CD8-positive, alpha-beta memory T cell (primary cell): Measurements from ENCODE around the gene KAT6B. TPM values are rescaled to one million over a fixed set of nuclear protein-coding genes. Genes with fewer than 3 reads are reported as not detected.
"Not testable (repeated sequence)": the region's sequence is repeated elsewhere in the genome, so short reads cannot be mapped to it uniquely, and the experiment has no call there.

ENCODE experiments used
- CTCF ChIA-PET: fragments of 350-600 bp; sonication (Branson Sonifier 250); formaldehyde crosslinking; loops from one replicate; lab custom pipeline; 2021; ENCODE audit warnings: antibody characterized with exemption; lab: Charles Lee
- POLR2A ChIA-PET: fragments of 350-600 bp; sonication (Branson Sonifier 250); formaldehyde crosslinking; loops from one replicate; lab custom pipeline; 2021; ENCODE audit warnings: antibody characterized with exemption; lab: Charles Lee
- DNase-seq, 5 donors: peaks; one replicate each; pipeline versions ENCODE4 v3.0.0 to v3.0.0-alpha.2; 2020 to 2022; ENCODE audit warnings: mixed read lengths in 1 of 5
- H3K27ac ChIP-seq: one replicate; pipeline ENCODE4 v1.7.0; 2013; ENCODE audit warnings: low read depth, mild to moderate bottlenecking, low read length, moderate library complexity
- H3K27me3 ChIP-seq: 2 replicates; pipeline ENCODE4 v1.7.0; 2013; ENCODE audit warnings: low read length, mild to moderate bottlenecking; ENCODE audit not compliant: insufficient read depth, poor library complexity, severe bottlenecking
- H3K36me3 ChIP-seq: 2 replicates; pipeline ENCODE4 v1.7.0; 2013; ENCODE audit warnings: mild to moderate bottlenecking, low read length, moderate library complexity; ENCODE audit not compliant: insufficient read depth
- H3K4me1 ChIP-seq: 2 replicates; pipeline ENCODE4 v1.7.0; 2013; ENCODE audit warnings: mild to moderate bottlenecking, low read length, moderate library complexity; ENCODE audit not compliant: insufficient read depth
- H3K4me3 ChIP-seq: 2 replicates; pipeline ENCODE4 v1.7.0; 2013; ENCODE audit warnings: mild to moderate bottlenecking, low read length
- H3K9me3 ChIP-seq: 2 replicates; pipeline ENCODE4 v1.7.0; 2013; ENCODE audit warnings: mild to moderate bottlenecking, low read length
- H3K27ac Mint-ChIP-seq, 8 donors: one replicate each; pipeline ENCODE4 v1.8.0; 2020 to 2021; ENCODE audit warnings: mixed read lengths in 8 of 8, mild to moderate bottlenecking in 6 of 8, inconsistent platforms in 3 of 8, moderate library complexity in 3 of 8
- H3K27me3 Mint-ChIP-seq, 2 donors: one replicate each; pipeline ENCODE4 v1.8.0; 2020 to 2021; ENCODE audit warnings: mixed read lengths in 2 of 2, mild to moderate bottlenecking in 1 of 2, moderate library complexity in 1 of 2
- H3K36me3 Mint-ChIP-seq, 3 donors: one replicate each; pipeline ENCODE4 v1.8.0; 2020 to 2021; ENCODE audit warnings: mixed read lengths in 3 of 3, inconsistent platforms in 1 of 3, mild to moderate bottlenecking in 1 of 3
- H3K4me1 Mint-ChIP-seq, 3 donors: one replicate each; pipeline ENCODE4 v1.8.0; 2020 to 2021; ENCODE audit warnings: mixed read lengths in 3 of 3, inconsistent platforms in 1 of 3, mild to moderate bottlenecking in 1 of 3
- H3K4me3 Mint-ChIP-seq, 7 donors: one replicate each; pipeline ENCODE4 v1.8.0; 2020 to 2021; ENCODE audit warnings: mixed read lengths in 7 of 7, mild to moderate bottlenecking in 6 of 7, moderate library complexity in 4 of 7, inconsistent platforms in 2 of 7
- H3K9me3 Mint-ChIP-seq, 5 donors: one replicate each; pipeline ENCODE4 v1.8.0; 2020 to 2022; ENCODE audit warnings: mixed read lengths in 5 of 5, mild to moderate bottlenecking in 3 of 5, moderate library complexity in 2 of 5, inconsistent platforms in 1 of 5
- polyA plus RNA-seq: library from polyadenylated mRNA; unstranded; fragments of 300-500 nt; fragmentation: Illumina TruSeq; gene quantifications from one replicate; pipeline ENCODE4 v1.2.3, GENCODE V29; 2021
- total RNA-seq, 2 experiments: library from RNA; stranded (reverse); gene quantifications; one replicate each; pipeline ENCODE4 v1.2.3, GENCODE V29; 2021

KAT6B gene
- total and polyA plus RNA-seq, 3 experiments from 2014 or later = 21.8 to 32.8 (median 23.6) TPM

DNA sequence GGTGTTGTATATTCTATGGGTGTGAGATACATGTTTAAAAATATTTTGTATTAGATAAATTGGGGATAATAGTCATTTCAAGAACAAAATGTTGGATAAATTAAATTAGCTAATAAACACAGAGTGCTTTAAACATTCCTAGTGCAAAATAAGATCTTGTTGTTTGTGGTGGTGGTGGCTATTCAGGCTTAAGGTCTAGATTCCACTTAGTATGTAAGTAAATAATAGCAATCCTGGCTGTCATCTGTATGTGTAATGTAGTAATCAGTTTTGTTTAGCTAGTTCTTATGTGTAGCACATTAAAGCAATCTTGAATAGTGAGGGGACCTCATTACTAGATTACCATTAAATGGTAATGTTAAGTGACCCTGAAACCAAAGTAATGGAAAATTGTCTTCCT lies 48.7 kb downstream of the KAT6B start:
- H3K36me3 ChIP-seq = no peaks in the 10 kb centered on the region
- DNase-seq = no peak
- no peaks in the 10 kb centered on the region for H3K9me3 Mint-ChIP-seq
- H3K27me3 Mint-ChIP-seq = no peaks in the 10 kb centered on the region
- H3K9me3 ChIP-seq = no peaks in the 10 kb centered on the region
- CTCF ChIA-PET = interaction anchor here (1.1 kb wide), 1 partner anchor 18 kb away, joined by 4 read pairs; no protein-coding TSS in a partner anchor
- H3K4me1 Mint-ChIP-seq = peaks cover 42 to 76% (median 53%) of the 10 kb centered on the region in 3 donors
- POLR2A ChIA-PET = interaction anchor here (0.5 kb wide), 1 partner anchor 181 kb away, joined by 3 read pairs; no protein-coding TSS in a partner anchor
- no peaks in the 10 kb centered on the region for H3K4me1 ChIP-seq
- H3K27ac ChIP-seq = no peak overlapping the region
- H3K36me3 Mint-ChIP-seq = peaks cover 0 to 5% (median 2%) of the 10 kb centered on the region in 3 donors
- no peak overlapping the region for H3K4me3 ChIP-seq
- no peak overlapping the region for H3K27ac Mint-ChIP-seq
- H3K4me3 Mint-ChIP-seq = no peak overlapping the region
- H3K27me3 ChIP-seq = no peaks in the 10 kb centered on the region

DNA sequence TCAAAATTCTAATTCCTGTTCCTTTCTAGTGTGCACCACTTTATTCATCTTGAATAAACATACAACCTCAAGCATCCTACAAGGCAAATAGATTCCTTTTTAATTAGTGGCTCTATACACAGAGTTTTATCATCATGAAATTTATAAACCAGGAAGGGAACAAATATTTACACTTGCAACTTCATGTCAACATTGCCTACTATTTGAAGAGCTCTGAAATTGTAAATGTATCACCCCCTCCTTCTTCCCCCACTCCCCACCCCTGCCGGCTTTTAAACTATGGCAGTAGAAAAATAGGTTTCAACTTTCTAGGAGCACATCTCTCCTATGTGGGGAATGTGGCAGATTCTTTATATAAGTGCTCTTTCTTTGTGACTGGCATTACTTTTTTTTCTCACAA lies 49.6 kb downstream of the KAT6B start:
- H3K27me3 ChIP-seq = no peaks in the 10 kb centered on the region
- peak overlapping the region in 3 of 8 donors; percentile 5 to 47 (median 13) for H3K27ac Mint-ChIP-seq
- no peaks in the 10 kb centered on the region for H3K9me3 ChIP-seq
- no peak for DNase-seq
- H3K4me3 ChIP-seq = no peak overlapping the region
- H3K4me1 Mint-ChIP-seq = peaks cover 43 to 84% (median 58%) of the 10 kb centered on the region in 3 donors
- no peaks in the 10 kb centered on the region for H3K27me3 Mint-ChIP-seq
- no peaks in the 10 kb centered on the region for H3K4me1 ChIP-seq
- no peak overlapping the region for H3K27ac ChIP-seq
- no peaks in the 10 kb centered on the region for H3K36me3 ChIP-seq
- H3K9me3 Mint-ChIP-seq = no peaks in the 10 kb centered on the region
- H3K4me3 Mint-ChIP-seq = no peak overlapping the region
- peaks cover 0 to 5% (median 4%) of the 10 kb centered on the region in 3 donors for H3K36me3 Mint-ChIP-seq
- ChIA-PET POLR2A (interaction anchor here (0.8 kb wide), 1 partner anchor 50 kb away, joined by 3 read pairs; the partner anchor contains the start of gene KAT6B), CTCF (no interaction called here)

DNA sequence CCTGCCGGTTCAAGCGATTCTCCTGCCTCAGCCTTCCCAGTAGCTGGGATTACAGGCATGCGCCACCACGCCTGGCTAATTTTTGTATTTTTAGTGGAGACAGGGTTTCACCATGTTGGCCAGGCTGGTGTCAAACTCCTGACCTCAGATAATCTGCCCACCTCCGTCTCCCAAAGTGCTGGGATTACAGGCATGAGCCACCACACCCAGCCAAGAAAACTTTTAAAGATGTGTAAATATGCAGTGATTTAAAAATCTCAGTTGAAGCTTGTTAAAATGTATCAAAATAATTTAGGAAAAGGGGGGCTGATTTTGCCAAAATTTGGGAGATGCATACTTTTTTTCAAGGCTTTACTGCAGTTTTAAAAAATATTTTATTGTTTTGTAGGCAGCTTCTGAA lies 50.7 kb downstream of the KAT6B start:
- H3K4me3 ChIP-seq, H3K36me3 Mint-ChIP-seq, H3K27me3 Mint-ChIP-seq, H3K36me3 ChIP-seq, H3K27ac ChIP-seq, H3K9me3 Mint-ChIP-seq, H3K4me3 Mint-ChIP-seq, H3K27me3 ChIP-seq, DNase-seq, H3K4me1 ChIP-seq, POLR2A ChIA-PET, H3K9me3 ChIP-seq, H3K27ac Mint-ChIP-seq: not testable (repeated sequence)
- H3K4me1 Mint-ChIP-seq = peaks cover 38 to 84% (median 58%) of the 10 kb centered on the region in 3 donors
- CTCF ChIA-PET = interaction anchor here (0.7 to 1.2 kb wide), 2 partner anchors 17 to 47 kb away, joined by 3 to 4 read pairs; no protein-coding TSS in a partner anchor

DNA sequence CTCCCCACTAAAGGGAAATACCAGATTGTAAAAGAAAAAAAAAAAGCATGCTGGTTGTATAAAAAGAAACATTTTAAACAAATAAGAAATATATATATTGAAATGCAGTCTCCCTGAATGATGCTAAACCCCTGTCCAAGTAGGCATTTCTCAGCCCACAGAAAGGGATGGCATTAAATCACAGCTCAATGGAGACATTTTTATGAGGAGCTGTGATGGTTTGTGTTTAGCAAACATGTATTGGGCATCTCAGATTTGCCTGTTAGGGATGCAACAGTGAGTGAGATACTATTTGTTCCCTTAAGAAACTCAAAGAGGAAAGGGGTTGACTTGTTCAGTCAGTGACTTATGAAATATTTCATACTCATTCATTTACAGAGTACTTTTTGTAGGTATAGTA lies 51.5 kb downstream of the KAT6B start:
- Mint-ChIP-seq H3K36me3 (peaks cover 0 to 5% (median 4%) of the 10 kb centered on the region in 3 donors), H3K27me3 (no peaks in the 10 kb centered on the region), H3K27ac (no peak overlapping the region), H3K4me3 (no peak overlapping the region), H3K9me3 (no peaks in the 10 kb centered on the region), H3K4me1 (peaks cover 32 to 84% (median 58%) of the 10 kb centered on the region in 3 donors)
- CTCF ChIA-PET = no interaction called here
- H3K4me3 ChIP-seq = no peak overlapping the region
- H3K27me3 ChIP-seq = no peaks in the 10 kb centered on the region
- no peaks in the 10 kb centered on the region for H3K36me3 ChIP-seq
- H3K4me1 ChIP-seq = no peaks in the 10 kb centered on the region
- no peak for DNase-seq
- POLR2A ChIA-PET = no interaction called here
- H3K27ac ChIP-seq = no peak overlapping the region
- H3K9me3 ChIP-seq = no peaks in the 10 kb centered on the region

GRCh38 chr10:74880041-74880440 lies 53.6 kb downstream of the KAT6B start:
- no peak for DNase-seq
- Histone ChIP-seq H3K4me1 (no peaks in the 10 kb centered on the region), H3K27ac (no peak overlapping the region), H3K9me3 (no peaks in the 10 kb centered on the region), H3K27me3 (no peaks in the 10 kb centered on the region), H3K36me3 (no peaks in the 10 kb centered on the region), H3K4me3 (no peak overlapping the region)
- no peaks in the 10 kb centered on the region for H3K9me3 Mint-ChIP-seq
- no peaks in the 10 kb centered on the region for H3K27me3 Mint-ChIP-seq
- ChIA-PET POLR2A (no interaction called here), CTCF (interaction anchor here (1.1 kb wide), 1 partner anchor 15 kb away, joined by 3 read pairs; no protein-coding TSS in a partner anchor)
- no peak overlapping the region for H3K4me3 Mint-ChIP-seq
- peaks cover 31 to 83% (median 52%) of the 10 kb centered on the region in 3 donors for H3K4me1 Mint-ChIP-seq
- peaks cover 0 to 5% (median 4%) of the 10 kb centered on the region in 3 donors for H3K36me3 Mint-ChIP-seq
- no peak overlapping the region for H3K27ac Mint-ChIP-seq

DNA sequence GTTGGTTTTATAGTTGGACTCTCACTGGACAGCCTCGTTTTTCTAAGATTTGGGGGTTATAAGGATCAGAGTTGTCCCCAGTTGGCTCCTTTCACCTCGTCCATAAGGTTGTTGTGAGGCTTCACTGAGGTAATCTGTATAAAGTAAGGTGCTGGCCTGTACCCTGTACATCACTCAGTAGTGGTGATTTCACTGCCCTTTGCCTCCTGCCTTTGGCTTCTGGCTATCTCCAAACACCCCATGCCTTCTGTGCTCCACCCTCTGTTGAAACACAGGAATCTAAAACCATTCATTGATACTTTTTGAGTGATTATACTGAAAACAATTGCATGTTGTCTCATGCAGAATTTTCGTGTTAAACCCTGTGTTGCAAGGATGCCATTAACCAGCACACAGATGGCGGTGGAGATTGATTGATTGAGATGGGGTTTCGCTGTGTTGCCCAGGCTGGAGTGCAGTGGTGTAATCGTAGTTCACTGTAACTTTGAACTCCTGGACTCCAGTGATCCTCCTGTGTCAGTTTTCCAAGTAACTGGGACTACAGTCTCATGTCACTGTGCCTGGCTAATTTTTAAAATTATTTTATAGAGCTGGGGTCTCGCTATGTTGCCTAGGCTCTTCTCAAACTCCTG lies 55.0 kb downstream of the KAT6B start:
- H3K4me1 Mint-ChIP-seq = peaks cover 28 to 76% (median 50%) of the 10 kb centered on the region in 3 donors
- H3K36me3 Mint-ChIP-seq = peaks cover 0 to 5% (median 2%) of the 10 kb centered on the region in 3 donors
- no peak overlapping the region for H3K4me3 Mint-ChIP-seq
- H3K27me3 Mint-ChIP-seq = no peaks in the 10 kb centered on the region
- no peak for DNase-seq
- peak overlapping the region in 1 of 8 donors; percentile 19 for H3K27ac Mint-ChIP-seq
- H3K27me3 ChIP-seq = no peaks in the 10 kb centered on the region
- no peaks in the 10 kb centered on the region for H3K9me3 Mint-ChIP-seq
- no peaks in the 10 kb centered on the region for H3K4me1 ChIP-seq
- ChIA-PET POLR2A (no interaction called here), CTCF (no interaction called here)
- no peaks in the 10 kb centered on the region for H3K36me3 ChIP-seq
- H3K4me3 ChIP-seq = no peak overlapping the region
- no peaks in the 10 kb centered on the region for H3K9me3 ChIP-seq
- no peak overlapping the region for H3K27ac ChIP-seq

DNA sequence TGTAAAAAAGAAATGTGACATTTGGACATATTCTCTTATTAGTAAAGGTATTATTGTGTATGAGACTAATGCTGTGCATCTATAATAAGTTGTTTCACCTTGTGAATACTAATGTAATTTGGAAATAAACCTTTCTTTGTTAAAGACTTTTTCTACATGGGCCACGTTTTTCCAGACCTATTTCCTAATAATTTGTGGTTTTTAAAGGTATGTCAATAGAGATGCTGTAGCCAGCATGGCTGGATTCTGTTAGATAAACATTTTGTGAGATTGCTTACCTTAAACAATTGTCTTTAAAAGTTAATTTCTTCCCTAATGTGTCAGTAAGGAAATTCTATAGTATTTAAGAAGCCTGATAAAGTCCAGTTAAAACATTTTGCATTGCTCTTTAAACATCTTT lies 56.0 kb downstream of the KAT6B start:
- CTCF ChIA-PET = no interaction called here
- Histone ChIP-seq H3K9me3 (no peaks in the 10 kb centered on the region), H3K4me3 (no peak overlapping the region), H3K27ac (no peak overlapping the region), H3K36me3 (no peaks in the 10 kb centered on the region), H3K27me3 (no peaks in the 10 kb centered on the region), H3K4me1 (no peaks in the 10 kb centered on the region)
- peak overlapping the region in 1 of 8 donors; percentile 63 for H3K27ac Mint-ChIP-seq
- H3K9me3 Mint-ChIP-seq = no peaks in the 10 kb centered on the region
- no peaks in the 10 kb centered on the region for H3K27me3 Mint-ChIP-seq
- DNase-seq = no peak
- H3K36me3 Mint-ChIP-seq = peaks cover 0 to 5% (median 2%) of the 10 kb centered on the region in 3 donors
- H3K4me3 Mint-ChIP-seq = no peak overlapping the region
- H3K4me1 Mint-ChIP-seq = peaks cover 30 to 79% (median 59%) of the 10 kb centered on the region in 3 donors
- POLR2A ChIA-PET = no interaction called here

DNA sequence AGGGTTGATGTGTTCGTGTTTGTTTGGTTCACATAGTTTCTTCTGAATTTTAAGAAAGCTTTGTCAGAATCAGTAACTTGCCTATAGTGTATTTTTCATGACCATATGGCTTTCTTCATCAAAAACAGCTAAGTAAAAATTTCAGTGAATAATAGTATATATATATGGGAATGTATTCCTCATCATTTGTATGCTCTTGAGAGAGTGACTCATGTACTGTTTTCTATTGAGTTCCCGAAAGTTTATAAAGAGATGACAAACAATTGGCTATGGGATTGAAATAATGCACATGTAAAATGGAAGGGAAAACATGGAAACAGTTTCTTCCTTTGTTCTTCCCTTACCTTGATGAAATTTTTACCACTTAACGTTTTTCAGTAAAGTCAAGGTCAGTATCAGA lies 56.4 kb downstream of the KAT6B start:
- H3K36me3 Mint-ChIP-seq = peaks cover 0 to 5% (median 2%) of the 10 kb centered on the region in 3 donors
- H3K9me3 Mint-ChIP-seq = no peaks in the 10 kb centered on the region
- no peak for DNase-seq
- Histone ChIP-seq H3K36me3 (no peaks in the 10 kb centered on the region), H3K4me1 (no peaks in the 10 kb centered on the region), H3K4me3 (no peak overlapping the region), H3K9me3 (no peaks in the 10 kb centered on the region), H3K27me3 (no peaks in the 10 kb centered on the region), H3K27ac (no peak overlapping the region)
- ChIA-PET CTCF (no interaction called here), POLR2A (no interaction called here)
- peaks cover 30 to 79% (median 61%) of the 10 kb centered on the region in 3 donors for H3K4me1 Mint-ChIP-seq
- H3K27me3 Mint-ChIP-seq = no peaks in the 10 kb centered on the region
- H3K27ac Mint-ChIP-seq = no peak overlapping the region
- H3K4me3 Mint-ChIP-seq = no peak overlapping the region
